ENCODE data around the gene ILKAP.

- TF ChIP-seq, protein P1, sequence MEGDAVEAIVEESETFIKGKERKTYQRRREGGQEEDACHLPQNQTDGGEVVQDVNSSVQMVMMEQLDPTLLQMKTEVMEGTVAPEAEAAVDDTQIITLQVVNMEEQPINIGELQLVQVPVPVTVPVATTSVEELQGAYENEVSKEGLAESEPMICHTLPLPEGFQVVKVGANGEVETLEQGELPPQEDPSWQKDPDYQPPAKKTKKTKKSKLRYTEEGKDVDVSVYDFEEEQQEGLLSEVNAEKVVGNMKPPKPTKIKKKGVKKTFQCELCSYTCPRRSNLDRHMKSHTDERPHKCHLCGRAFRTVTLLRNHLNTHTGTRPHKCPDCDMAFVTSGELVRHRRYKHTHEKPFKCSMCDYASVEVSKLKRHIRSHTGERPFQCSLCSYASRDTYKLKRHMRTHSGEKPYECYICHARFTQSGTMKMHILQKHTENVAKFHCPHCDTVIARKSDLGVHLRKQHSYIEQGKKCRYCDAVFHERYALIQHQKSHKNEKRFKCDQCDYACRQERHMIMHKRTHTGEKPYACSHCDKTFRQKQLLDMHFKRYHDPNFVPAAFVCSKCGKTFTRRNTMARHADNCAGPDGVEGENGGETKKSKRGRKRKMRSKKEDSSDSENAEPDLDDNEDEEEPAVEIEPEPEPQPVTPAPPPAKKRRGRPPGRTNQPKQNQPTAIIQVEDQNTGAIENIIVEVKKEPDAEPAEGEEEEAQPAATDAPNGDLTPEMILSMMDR (IDR thresholded peaks at IDR 0.05): no peak
- TF ChIP-seq POLR2AphosphoS5 (IDR thresholded peaks at IDR 0.05; ENCODE audit: insufficient read depth in 1 of 2, low read depth in 1 of 2) (no peak), POLR2A (IDR thresholded peaks at IDR 0.05) (no peak)
Measured at GRCh38 chr2:238124488-238125126, 78.9 kb downstream of the ILKAP start.
